SH-SY5Y (cell line): ENCODE results near the gene TXNDC16.

Experiments
- GATA2 ChIP-seq: IDR thresholded peaks from 2 replicates; pipeline ENCODE4 v1.6.1; 2011; ENCODE audit warnings: mild to moderate bottlenecking, low read depth, low read length
- GATA3 ChIP-seq: IDR thresholded peaks from 2 replicates; pipeline ENCODE4 v1.6.1; 2011; ENCODE audit warnings: low read depth, mild to moderate bottlenecking, low read length, moderate library complexity

DNA sequence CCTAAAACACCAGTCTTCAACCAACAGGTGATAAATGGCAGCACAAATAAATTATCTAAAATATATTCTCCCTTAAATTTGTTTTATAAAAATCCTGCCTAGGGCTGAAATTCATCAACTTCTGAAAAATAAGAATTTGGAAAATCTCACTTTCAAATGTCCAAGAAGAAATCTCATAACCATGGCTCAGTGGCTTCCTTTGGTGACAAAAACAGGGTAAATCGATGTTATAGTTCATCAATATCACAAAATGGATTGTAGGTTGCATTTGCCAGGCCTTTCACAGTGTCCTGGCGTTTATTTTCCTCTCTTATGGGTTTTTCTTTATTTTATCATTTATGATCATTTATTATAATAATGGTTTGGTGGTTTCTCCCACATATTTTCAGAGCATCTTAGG, 135.2 kb downstream of the TXNDC16 start:
- no peak for TF ChIP-seq GATA2
- TF ChIP-seq GATA3: no peak
